ENCODE data around the gene MINK1.

MINK1 gene

DNA sequence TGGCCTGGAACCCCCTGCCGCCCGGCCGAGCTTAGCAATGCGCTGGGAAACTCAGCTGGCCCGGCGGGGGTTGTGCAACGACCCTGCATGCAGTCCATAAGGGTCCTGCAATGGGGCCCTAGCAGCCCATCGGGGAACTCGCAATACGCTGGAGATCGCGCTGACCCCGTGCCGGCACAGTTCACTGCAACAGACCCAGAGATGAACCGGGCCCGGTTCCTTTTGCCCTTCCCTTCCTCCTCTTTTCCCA, 106.3 kb downstream of the MINK1 start:
- H3K36me3 Mint-ChIP-seq (ENCODE audit: low read depth): peaks cover 67% of the 10 kb centered on the region
- peaks cover 48% of the 10 kb centered on the region for H3K4me1 Mint-ChIP-seq (ENCODE audit: low read depth)
- H3K27ac Mint-ChIP-seq: peak overlapping the region; percentile 87
- no peak for DNase-seq (ENCODE audit: low spot score)
- H3K9me3 Mint-ChIP-seq: no peaks in the 10 kb centered on the region
- no peaks in the 10 kb centered on the region for H3K27me3 Mint-ChIP-seq (ENCODE audit: low read depth)
- peak overlapping the region; percentile 96 for H3K4me3 Mint-ChIP-seq

- no peaks in the 10 kb centered on the region for H3K9me3 Mint-ChIP-seq
- peak within 1 kb of the TSS; percentile 95 for H3K27ac Mint-ChIP-seq
- peaks cover 70% of the 10 kb centered on the region for H3K36me3 Mint-ChIP-seq (ENCODE audit: low read depth)
- peaks cover 49% of the 10 kb centered on the region for H3K4me1 Mint-ChIP-seq (ENCODE audit: low read depth)
- peak within 1 kb of the TSS; percentile 96 for H3K4me3 Mint-ChIP-seq
- no peaks in the 10 kb centered on the region for H3K27me3 Mint-ChIP-seq (ENCODE audit: low read depth)
- DNase-seq (ENCODE audit: low spot score): peak; percentile 98
These were observed 106.8 kb downstream of the MINK1 start, which contains the start of the genes RNF167 and SLC25A11 for GRCh38 chr17:4939796-4940554. Gene RNF167, plus strand, starts transcription at chr17:4940268. Its CDS starts 642 bp downstream, at chr17:4940910. Gene SLC25A11, minus strand, starts transcription at chr17:4940046. Its CDS starts 136 bp downstream, at chr17:4939910.

DNA sequence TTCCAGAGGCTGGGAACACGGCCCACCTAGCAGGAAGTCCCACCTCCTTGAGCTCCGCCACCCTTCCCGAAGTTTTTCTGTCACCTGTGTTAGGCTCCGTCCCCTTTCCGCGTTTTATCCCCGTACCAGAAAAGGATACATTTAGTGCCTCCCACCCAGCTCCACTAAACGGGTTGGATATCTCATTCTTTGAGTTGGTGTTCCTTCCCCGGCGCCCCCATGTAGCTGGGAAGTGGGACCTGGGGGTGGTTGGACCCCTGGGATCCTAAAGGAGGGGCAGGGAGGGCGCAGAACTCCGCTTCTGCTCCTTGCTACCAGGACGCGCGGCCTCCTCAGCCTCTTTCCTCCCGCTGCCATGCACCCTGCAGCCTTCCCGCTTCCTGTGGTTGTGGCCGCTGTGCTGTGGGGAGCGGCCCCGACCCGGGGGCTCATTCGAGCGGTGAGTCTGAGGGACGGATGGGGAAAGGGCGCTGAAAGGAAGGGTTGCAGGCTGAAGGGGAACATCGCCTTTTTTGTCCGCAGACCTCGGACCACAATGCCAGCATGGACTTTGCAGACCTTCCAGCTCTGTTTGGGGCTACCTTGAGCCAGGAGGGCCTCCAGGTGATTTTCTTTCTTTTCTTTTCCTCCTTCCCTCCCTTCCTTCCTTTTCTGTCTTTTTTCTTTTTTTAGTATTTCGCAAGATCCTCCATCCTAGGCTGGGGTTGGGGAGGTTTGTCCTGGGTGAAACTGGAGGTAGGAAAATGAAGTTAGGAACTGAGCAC, 107.6 kb downstream of the MINK1 start:
- Mint-ChIP-seq H3K4me1 (ENCODE audit: low read depth) (peaks cover 55% of the 10 kb centered on the region), H3K9me3 (no peaks in the 10 kb centered on the region), H3K4me3 (peak overlapping the region; percentile 96), H3K36me3 (ENCODE audit: low read depth) (peaks cover 76% of the 10 kb centered on the region), H3K27ac (peak overlapping the region; percentile 95), H3K27me3 (ENCODE audit: low read depth) (no peaks in the 10 kb centered on the region)
- peak; percentile 34 for DNase-seq (ENCODE audit: low spot score)

DNA sequence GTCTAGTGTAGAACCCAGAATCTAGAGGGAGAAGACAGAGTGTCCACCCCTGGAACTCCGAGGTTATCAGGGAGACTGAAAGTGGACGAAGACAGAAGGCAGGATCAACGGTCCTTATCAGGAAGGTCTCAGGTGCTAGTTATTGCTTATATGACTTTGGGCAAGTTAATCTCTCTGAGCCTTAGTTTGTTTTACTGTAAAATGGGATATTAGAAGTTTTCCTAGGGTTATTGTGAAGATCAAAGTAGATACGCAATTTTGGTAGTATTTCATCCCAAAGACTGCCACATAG, 108.1 kb downstream of the MINK1 start:
- Mint-ChIP-seq H3K27me3 (ENCODE audit: low read depth) (no peaks in the 10 kb centered on the region), H3K36me3 (ENCODE audit: low read depth) (peaks cover 77% of the 10 kb centered on the region), H3K27ac (peak overlapping the region; percentile 95), H3K4me3 (peak overlapping the region; percentile 96), H3K9me3 (no peaks in the 10 kb centered on the region), H3K4me1 (ENCODE audit: low read depth) (peaks cover 52% of the 10 kb centered on the region)
- no peak for DNase-seq (ENCODE audit: low spot score)

- Mint-ChIP-seq H3K4me1 (ENCODE audit: low read depth) (peaks cover 51% of the 10 kb centered on the region), H3K4me3 (peak overlapping the region; percentile 96), H3K27ac (peak overlapping the region; percentile 76), H3K9me3 (no peaks in the 10 kb centered on the region), H3K27me3 (ENCODE audit: low read depth) (no peaks in the 10 kb centered on the region), H3K36me3 (ENCODE audit: low read depth) (peaks cover 83% of the 10 kb centered on the region)
- no peak for DNase-seq (ENCODE audit: low spot score)
These were observed 109.8 kb downstream of the MINK1 start for GRCh38 chr17:4942760-4943508.

- H3K27me3 Mint-ChIP-seq (ENCODE audit: low read depth): no peaks in the 10 kb centered on the region
- H3K27ac Mint-ChIP-seq: peak overlapping the region; percentile 96
- H3K4me3 Mint-ChIP-seq: peak overlapping the region; percentile 96
- H3K9me3 Mint-ChIP-seq: no peaks in the 10 kb centered on the region
- DNase-seq (ENCODE audit: low spot score): peak; percentile 68
- peaks cover 43% of the 10 kb centered on the region for H3K4me1 Mint-ChIP-seq (ENCODE audit: low read depth)
- peaks cover 74% of the 10 kb centered on the region for H3K36me3 Mint-ChIP-seq (ENCODE audit: low read depth)
These were observed 111.0 kb downstream of the MINK1 start for GRCh38 chr17:4944163-4944553.

DNA sequence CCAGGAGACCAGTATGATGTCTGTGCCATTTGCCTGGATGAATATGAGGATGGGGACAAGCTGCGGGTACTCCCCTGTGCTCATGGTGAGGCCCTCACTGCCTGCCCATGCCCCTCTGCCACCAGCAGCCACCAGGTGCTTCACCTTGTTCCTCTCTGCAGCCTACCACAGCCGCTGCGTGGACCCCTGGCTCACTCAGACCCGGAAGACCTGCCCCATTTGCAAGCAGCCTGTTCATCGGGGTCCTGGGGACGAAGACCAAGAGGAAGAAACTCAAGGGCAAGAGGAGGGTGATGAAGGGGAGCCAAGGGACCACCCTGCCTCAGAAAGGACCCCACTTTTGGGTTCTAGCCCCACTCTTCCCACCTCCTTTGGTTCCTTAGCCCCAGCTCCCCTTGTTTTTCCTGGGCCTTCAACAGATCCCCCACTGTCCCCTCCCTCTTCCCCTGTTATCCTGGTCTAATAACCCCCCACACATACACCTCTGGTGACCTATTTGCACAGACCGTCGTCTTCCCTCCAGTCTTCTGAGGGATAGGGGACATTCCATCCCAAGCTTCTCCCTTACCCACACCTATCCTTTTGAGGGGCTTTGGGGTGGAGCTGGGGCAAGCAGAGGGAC, 111.5 kb downstream of the MINK1 start:
- no peaks in the 10 kb centered on the region for H3K27me3 Mint-ChIP-seq (ENCODE audit: low read depth)
- H3K36me3 Mint-ChIP-seq (ENCODE audit: low read depth): peaks cover 72% of the 10 kb centered on the region
- peak overlapping the region; percentile 96 for H3K27ac Mint-ChIP-seq
- no peak for DNase-seq (ENCODE audit: low spot score)
- peaks cover 43% of the 10 kb centered on the region for H3K4me1 Mint-ChIP-seq (ENCODE audit: low read depth)
- H3K4me3 Mint-ChIP-seq: peak overlapping the region; percentile 96
- no peaks in the 10 kb centered on the region for H3K9me3 Mint-ChIP-seq

GRCh38 chr17:4945176-4945943, 112.2 kb downstream of the MINK1 start:
- Mint-ChIP-seq H3K9me3 (no peaks in the 10 kb centered on the region), H3K4me1 (ENCODE audit: low read depth) (peaks cover 43% of the 10 kb centered on the region), H3K27me3 (ENCODE audit: low read depth) (no peaks in the 10 kb centered on the region), H3K27ac (peak overlapping the region; percentile 96), H3K36me3 (ENCODE audit: low read depth) (peaks cover 69% of the 10 kb centered on the region), H3K4me3 (peak overlapping the region; percentile 96)
- DNase-seq (ENCODE audit: low spot score): peak; percentile 88

DNA sequence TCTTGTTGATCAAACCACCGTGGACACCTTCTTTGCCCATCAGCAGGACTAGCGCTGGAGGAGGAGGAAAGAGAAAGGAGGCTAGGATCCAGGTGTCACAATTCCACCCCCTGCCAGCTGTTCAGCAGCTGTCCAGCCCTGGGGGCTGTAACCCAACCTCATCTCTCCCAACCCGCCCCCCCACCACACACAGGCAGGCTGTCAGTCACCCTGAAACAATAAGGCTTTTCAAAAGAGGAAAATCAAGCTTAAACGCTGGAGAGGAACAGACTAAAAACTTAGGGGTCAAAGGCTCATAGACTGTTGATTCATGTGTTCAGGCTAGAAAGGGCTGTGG, 112.8 kb downstream of the MINK1 start:
- Mint-ChIP-seq H3K9me3 (no peaks in the 10 kb centered on the region), H3K4me1 (ENCODE audit: low read depth) (peaks cover 48% of the 10 kb centered on the region), H3K36me3 (ENCODE audit: low read depth) (peaks cover 64% of the 10 kb centered on the region), H3K27me3 (ENCODE audit: low read depth) (no peaks in the 10 kb centered on the region), H3K4me3 (peak overlapping the region; percentile 96), H3K27ac (peak overlapping the region; percentile 96)
- DNase-seq (ENCODE audit: low spot score): no peak

DNA sequence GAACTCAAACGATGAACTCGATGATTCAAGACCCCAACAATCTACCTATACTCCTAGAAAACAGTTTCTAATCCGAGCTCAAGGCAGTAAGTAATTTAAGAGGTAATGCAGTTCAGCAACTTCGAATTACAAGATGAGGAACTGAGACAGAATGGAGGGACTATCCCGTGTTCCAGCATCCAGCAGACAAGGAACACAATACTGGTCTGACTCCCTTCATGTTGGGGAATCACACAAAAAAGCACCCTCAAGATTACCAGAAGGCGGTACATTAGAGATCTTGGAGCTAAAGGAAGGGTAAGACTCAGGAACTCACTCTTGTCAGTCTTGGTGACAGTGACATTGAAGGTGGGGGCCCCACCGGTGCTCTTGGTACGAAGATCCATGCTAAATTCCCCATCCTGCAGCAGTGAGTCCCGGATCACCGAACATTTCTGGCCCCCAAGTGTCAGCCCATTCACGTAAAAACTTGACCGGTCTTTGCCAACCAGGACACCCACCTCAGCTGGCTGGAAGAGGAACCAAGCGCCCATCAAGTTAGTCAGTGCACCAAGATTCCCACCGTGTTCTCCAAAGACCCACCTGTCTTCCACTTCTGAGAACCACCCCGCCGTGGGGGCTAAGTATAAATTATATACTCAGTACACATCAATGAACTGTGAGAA, 113.3 kb downstream of the MINK1 start:
- no peaks in the 10 kb centered on the region for H3K27me3 Mint-ChIP-seq (ENCODE audit: low read depth)
- no peak for DNase-seq (ENCODE audit: low spot score)
- peaks cover 48% of the 10 kb centered on the region for H3K4me1 Mint-ChIP-seq (ENCODE audit: low read depth)
- H3K9me3 Mint-ChIP-seq: no peaks in the 10 kb centered on the region
- H3K27ac Mint-ChIP-seq: peak overlapping the region; percentile 80
- peak overlapping the region; percentile 96 for H3K4me3 Mint-ChIP-seq
- peaks cover 59% of the 10 kb centered on the region for H3K36me3 Mint-ChIP-seq (ENCODE audit: low read depth)

DNA sequence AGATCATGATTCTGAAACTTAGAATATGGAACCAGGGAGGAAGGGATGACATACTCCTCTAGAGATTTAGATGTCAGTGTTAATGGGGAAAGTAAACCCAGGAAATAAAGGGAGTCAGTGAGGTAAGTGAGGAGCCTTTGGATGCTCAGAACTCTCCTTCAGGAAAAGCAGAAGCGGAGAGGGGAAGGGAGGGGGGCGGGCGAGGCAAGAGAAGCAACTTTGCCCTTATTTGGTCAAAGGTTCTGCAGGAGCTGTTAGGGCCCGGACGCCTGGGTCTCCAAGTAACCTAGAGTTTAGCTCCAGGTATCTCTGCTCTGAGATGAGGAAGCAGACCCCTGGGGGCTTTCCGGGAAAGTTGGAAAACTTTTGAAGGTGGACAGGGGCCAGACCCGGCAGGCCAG, 113.9 kb downstream of the MINK1 start:
- H3K36me3 Mint-ChIP-seq (ENCODE audit: low read depth): peaks cover 53% of the 10 kb centered on the region
- DNase-seq (ENCODE audit: low spot score): no peak
- H3K4me1 Mint-ChIP-seq (ENCODE audit: low read depth): peaks cover 44% of the 10 kb centered on the region
- no peaks in the 10 kb centered on the region for H3K9me3 Mint-ChIP-seq
- H3K4me3 Mint-ChIP-seq: peak overlapping the region; percentile 96
- peak overlapping the region; percentile 80 for H3K27ac Mint-ChIP-seq
- no peaks in the 10 kb centered on the region for H3K27me3 Mint-ChIP-seq (ENCODE audit: low read depth)
